ENCODE measurements around the gene SMPX.

Gene SMPX

DNA sequence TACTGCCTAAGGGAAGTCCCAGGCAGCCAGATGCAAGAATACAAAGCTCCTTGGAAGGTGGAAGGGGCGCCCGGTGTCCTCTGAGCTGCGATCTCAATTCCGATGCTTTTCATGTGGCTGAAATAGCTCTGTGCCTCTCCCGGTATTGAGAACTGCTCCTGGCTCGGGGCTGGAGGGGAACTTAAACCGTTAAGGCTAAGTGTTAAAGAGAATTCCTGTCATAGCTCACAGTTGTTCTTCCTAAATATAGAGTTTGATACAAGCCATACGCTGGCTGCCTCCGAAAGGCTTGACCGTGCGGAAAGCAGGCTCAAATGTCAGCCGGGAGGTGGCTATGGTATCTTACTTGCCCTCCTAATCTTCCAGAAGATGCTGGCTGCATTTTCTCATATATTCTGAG, at the start of gene SMPX:
Gene SMPX (minus strand): TSS at position 157 of the 400 bp plus-strand sequence. CDS start 3,826 bp downstream, outside the sequence.
- DNase-seq (ENCODE audit: low read depth) = no peak
- TF ChIP-seq, protein P1, sequence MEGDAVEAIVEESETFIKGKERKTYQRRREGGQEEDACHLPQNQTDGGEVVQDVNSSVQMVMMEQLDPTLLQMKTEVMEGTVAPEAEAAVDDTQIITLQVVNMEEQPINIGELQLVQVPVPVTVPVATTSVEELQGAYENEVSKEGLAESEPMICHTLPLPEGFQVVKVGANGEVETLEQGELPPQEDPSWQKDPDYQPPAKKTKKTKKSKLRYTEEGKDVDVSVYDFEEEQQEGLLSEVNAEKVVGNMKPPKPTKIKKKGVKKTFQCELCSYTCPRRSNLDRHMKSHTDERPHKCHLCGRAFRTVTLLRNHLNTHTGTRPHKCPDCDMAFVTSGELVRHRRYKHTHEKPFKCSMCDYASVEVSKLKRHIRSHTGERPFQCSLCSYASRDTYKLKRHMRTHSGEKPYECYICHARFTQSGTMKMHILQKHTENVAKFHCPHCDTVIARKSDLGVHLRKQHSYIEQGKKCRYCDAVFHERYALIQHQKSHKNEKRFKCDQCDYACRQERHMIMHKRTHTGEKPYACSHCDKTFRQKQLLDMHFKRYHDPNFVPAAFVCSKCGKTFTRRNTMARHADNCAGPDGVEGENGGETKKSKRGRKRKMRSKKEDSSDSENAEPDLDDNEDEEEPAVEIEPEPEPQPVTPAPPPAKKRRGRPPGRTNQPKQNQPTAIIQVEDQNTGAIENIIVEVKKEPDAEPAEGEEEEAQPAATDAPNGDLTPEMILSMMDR (IDR thresholded peaks at IDR 0.05; ENCODE audit: control insufficient read depth, extremely low read depth, insufficient read depth) = no peak
- H3K4me3 ChIP-seq (ENCODE audit: low read depth, low read length) = no peak within 1 kb of the TSS

DNA sequence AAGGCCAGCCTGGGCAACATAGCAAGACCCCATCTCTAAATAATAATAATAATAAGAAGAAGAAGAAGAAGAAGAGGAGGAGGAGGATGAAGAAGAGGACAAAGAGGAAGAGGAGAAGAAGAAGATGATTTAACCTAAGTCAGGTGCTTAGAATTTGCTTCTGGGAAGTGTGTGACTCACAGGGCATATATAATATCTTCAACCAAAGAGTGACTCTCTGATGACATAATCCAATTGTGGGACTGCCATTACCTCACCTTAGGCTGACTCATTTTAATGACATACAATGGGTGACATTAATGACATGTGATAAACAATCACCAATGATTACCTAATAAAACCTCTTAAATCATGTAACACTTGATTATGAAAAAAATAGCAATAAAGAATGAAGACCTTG, 48.8 kb upstream of the SMPX start:
- TF ChIP-seq, protein P1 (IDR thresholded peaks at IDR 0.05; ENCODE audit: control insufficient read depth, extremely low read depth, insufficient read depth) = no peak
- H3K4me3 ChIP-seq (ENCODE audit: low read depth, low read length) = no peak overlapping the region
- no peak for DNase-seq (ENCODE audit: low read depth)

DNA sequence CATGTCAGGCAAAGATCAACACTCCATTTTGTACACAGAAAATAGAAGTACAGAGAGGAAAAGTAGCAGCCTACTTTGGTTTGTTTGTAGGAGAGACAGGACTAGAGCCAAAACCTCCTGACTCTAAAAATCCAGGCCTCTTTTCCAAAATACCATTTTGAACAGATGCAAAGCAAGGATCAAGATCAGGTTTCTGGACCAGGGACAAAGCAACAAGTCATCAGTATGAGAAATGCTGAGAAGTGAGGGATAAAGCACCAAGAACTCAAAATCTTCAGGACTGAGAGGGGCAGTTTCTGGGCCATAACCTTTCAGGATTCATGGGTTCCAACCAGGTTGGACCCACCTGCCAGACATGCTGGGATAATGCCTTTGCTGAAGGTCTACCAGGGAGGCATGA, 44.9 kb upstream of the SMPX start:
- TF ChIP-seq, protein P1 (IDR thresholded peaks at IDR 0.05; ENCODE audit: control insufficient read depth, extremely low read depth, insufficient read depth) = no peak
- no peak for DNase-seq (ENCODE audit: low read depth)
- no peak overlapping the region for H3K4me3 ChIP-seq (ENCODE audit: low read depth, low read length)

DNA sequence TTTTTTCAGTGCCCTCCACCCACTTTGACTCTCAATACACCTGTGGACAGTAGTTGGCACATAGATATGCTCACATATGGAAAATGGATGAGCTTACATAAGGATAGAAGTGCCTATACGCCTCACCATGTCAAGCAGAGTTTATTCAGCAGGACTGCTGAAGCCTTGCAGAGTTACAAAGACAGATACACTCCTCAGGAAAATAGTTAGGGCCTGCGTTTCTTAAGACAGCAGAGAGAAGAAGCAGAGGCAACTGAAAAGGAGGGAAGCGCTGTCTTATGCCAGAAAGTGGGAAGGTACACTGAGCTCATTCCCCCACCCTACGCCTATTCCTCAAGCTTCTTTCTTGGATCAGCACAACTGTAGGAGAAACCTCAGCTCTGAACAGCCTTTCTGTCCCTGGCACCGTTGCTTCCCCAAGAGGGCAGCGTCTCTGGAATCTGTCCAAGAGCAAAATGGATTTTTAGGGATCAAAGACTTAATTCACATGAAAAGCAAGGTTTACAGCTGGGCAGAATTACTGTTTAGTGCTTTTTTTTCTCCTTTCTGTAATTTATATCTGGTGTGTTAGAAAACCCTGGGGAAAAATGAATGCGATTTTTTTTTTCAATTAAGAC, 44.2 kb upstream of the SMPX start:
- DNase-seq (ENCODE audit: low read depth) = no peak
- no peak overlapping the region for H3K4me3 ChIP-seq (ENCODE audit: low read depth, low read length)
- TF ChIP-seq, protein P1 (IDR thresholded peaks at IDR 0.05; ENCODE audit: control insufficient read depth, extremely low read depth, insufficient read depth) = no peak

DNA sequence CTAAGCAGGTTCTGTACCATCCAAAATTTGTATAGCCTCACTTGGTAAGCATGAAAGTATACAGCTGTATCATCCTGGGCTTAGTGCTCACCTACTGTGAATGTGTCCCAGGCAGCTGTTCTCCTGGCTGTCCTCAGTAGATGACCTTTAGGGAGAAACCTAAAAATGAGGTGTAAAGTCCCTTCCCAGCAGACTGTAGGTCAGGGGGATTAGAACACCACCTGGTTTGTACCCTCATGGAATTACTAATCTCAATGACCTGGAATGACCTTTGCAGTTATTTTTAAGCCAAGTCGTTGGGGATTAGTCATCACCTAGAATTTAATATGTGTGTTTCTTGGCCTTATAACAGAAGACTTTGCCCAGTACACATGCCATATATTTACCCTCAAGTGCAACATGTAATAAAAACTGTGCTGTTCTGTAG, 42.4 kb upstream of the SMPX start:
- no peak overlapping the region for H3K4me3 ChIP-seq (ENCODE audit: low read depth, low read length)
- TF ChIP-seq, protein P1 (IDR thresholded peaks at IDR 0.05; ENCODE audit: control insufficient read depth, extremely low read depth, insufficient read depth) = no peak
- peak; percentile 69 for DNase-seq (ENCODE audit: low read depth)

DNA sequence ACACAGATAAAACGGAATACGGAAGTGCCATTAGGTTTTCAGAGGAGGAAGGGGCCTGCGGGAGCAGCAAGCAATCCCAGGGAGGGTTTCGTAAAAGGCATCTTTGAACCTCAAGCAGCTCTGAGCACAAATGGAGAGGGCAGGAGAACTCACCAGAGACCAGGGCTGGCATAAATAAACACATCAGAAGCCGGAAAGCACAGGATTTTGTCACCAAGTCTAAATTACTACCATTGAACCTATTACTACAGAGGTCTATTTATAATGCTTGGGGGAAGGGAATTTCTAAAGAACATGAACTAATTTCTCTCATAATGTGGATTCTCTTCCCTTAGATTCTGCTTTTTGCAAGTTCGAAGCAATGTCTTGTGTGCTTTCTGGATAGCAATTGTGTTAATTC, 41.9 kb upstream of the SMPX start:
- TF ChIP-seq, protein P1 (IDR thresholded peaks at IDR 0.05; ENCODE audit: control insufficient read depth, extremely low read depth, insufficient read depth) = no peak
- no peak for DNase-seq (ENCODE audit: low read depth)
- H3K4me3 ChIP-seq (ENCODE audit: low read depth, low read length) = no peak overlapping the region

DNA sequence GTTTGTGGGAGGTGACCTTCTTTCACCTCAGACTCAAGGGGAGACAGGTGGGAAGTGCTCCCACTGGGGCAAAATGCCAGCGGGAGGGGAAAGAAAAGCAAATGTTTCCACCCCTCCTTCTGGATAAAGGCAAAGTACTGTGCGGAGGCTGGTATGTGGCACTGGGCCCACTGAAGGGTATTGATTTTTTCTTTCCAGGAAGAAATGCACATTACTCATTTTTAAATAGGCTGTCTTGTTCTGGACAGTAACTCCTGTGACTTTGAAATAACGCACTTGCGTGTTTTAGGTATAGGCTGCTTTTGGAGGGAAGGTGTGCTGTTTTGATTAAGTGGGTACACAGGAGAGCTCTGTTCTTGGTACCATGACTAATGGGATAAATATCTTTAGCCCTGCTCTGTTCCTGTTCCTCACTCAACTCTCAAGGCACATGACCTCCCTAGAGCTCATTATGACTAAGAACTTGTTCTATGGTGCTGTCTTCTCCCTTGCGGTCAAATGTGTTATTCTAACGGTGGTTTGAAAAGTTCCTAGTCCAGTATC, 40.8 kb upstream of the SMPX start:
- no peak for DNase-seq (ENCODE audit: low read depth)
- TF ChIP-seq, protein P1 (IDR thresholded peaks at IDR 0.05; ENCODE audit: control insufficient read depth, extremely low read depth, insufficient read depth) = no peak
- no peak overlapping the region for H3K4me3 ChIP-seq (ENCODE audit: low read depth, low read length)
